Rectal smooth muscle tissue (tissue), 1 donor: Measurements from ENCODE around the gene NKX1-1.
"Not testable (repeated sequence)": the region's sequence is repeated elsewhere in the genome, so short reads cannot be mapped to it uniquely, and the experiment has no call there.

Experiments
- H3K27ac ChIP-seq: one replicate; pipeline ENCODE4 v1.7.0; 2013; ENCODE audit warnings: low read depth, low read length, inconsistent platforms
- H3K27me3 ChIP-seq: one replicate; pipeline ENCODE4 v1.7.0; 2013; ENCODE audit warnings: low read length; ENCODE audit not compliant: control insufficient read depth, insufficient read depth
- H3K36me3 ChIP-seq: one replicate; pipeline ENCODE4 v1.7.0; 2013; ENCODE audit warnings: low read length; ENCODE audit not compliant: control insufficient read depth, insufficient read depth
- H3K4me1 ChIP-seq: one replicate; pipeline ENCODE4 v1.7.0; 2013; ENCODE audit warnings: low read length; ENCODE audit not compliant: control insufficient read depth, insufficient read depth
- H3K4me3 ChIP-seq: one replicate; pipeline ENCODE4 v1.7.0; 2013; ENCODE audit warnings: low read length
- H3K9ac ChIP-seq: one replicate; pipeline ENCODE4 v1.7.0; 2013; ENCODE audit warnings: low read length

The NKX1-1 gene

DNA sequence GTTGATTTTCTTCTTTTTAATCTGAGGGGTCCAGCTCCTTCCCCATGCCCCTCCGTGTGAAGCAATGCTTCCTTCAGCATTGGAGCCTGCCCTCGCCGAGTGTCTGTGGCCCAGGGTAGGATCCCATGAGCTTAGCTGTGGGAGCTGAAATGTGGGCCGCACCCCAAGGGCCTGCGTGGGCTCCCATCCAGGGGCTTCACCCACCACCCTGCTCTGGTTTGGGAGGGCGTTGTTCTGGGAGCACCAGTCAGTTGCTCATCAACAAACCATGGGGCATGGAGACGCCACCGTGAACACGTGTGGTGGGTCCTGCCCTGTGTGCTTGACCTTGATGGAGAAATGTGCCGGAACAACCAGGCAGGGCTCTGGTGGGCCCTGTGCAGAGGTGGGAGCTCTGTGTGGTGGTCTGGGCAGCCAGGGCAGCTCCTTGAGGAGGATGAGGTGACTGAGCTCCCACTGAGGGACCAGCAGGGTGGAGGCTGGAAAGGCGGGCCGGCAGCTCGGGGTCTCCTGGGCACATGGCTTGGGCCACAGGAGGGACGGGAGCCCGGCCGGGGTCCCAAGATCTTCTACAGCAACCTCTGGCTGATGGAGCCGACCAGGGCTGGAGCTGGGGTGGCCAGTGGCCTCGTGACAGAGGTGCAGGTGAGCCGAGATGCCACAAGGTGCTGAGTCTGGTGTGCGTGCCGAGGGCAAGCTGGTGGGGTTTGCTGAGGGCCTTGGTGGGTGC, 39.6 kb upstream of the NKX1-1 start:
- Histone ChIP-seq H3K27ac (no peak overlapping the region), H3K27me3 (peaks cover 6% of the 10 kb centered on the region), H3K4me1 (no peaks in the 10 kb centered on the region)

DNA sequence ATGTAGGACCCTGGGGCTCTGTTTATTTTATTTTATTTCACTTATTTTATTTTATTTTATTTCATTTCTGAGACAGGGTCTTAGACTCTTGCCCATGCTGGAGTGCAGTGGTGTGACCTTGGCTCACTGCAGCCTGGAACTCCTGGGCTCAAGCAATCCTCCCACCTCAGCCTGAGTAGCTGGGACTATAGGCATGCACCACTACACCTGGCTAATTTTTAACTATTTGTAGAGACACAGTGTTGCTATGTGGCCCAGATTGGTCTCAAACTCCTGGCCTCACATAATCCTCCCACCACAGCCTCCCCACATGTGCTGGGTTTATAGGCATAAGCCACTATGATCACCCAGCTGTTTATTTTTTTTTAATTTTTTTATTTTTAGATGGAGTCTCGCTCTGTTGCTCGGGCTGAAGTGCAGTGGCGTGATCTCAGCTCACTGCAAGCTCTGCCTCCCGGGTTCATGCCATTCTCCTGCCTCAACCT, 37.5 kb upstream of the NKX1-1 start:
- H3K27me3 ChIP-seq, H3K4me3 ChIP-seq, H3K27ac ChIP-seq, H3K36me3 ChIP-seq, H3K4me1 ChIP-seq, H3K9ac ChIP-seq: not testable (repeated sequence)

More for the DNA sequence above, 39.6 kb upstream of the NKX1-1 start:
- no peak overlapping the region for H3K9ac ChIP-seq
- no peaks in the 10 kb centered on the region for H3K36me3 ChIP-seq
- H3K4me3 ChIP-seq: no peak overlapping the region

DNA sequence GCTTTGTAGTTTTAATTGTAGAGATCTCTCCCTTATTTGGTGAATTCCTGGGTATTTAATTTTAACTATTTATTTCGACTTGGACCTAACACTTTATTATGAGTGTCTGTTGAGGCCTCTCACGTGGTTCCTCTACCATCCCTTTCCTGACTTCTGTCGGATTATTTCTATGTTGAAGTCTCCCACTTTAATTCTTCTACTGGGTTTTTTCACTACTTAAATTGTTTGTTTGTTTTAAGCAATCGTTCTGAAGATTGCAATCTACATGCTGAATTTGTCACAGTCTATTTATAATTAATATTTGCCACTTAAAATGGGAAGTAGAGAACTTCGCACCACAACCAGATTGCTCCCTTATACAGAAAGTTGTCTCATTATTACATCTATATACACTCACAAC, 20.8 kb upstream of the NKX1-1 start:
- Histone ChIP-seq H3K4me3 (no peak overlapping the region), H3K36me3 (no peaks in the 10 kb centered on the region), H3K27ac (no peak overlapping the region), H3K9ac (no peak overlapping the region), H3K27me3 (no peaks in the 10 kb centered on the region), H3K4me1 (no peaks in the 10 kb centered on the region)

DNA sequence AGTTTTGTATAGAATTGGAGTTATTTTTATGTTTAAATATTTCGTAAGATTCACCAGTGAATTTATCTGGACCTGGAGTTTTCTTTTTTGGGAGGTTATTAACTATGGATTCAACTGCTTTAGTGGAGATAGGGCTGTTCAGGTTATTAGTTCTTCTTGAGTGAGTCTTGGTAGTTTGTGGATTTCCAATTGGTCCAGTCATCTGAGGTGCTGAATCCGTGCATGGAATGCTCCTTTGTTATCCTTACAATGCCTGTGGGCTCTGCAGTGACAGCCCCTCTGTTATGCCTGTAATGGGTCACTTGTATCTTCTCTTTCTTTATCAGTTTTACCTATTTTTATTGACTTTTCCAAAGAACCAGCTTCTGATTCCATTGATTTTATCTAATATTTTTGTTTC, 15.4 kb upstream of the NKX1-1 start:
- H3K4me1 ChIP-seq: no peaks in the 10 kb centered on the region
- no peak overlapping the region for H3K27ac ChIP-seq
- H3K9ac ChIP-seq: no peak overlapping the region
- H3K4me3 ChIP-seq: no peak overlapping the region
- H3K27me3 ChIP-seq: peaks cover 3% of the 10 kb centered on the region
- no peaks in the 10 kb centered on the region for H3K36me3 ChIP-seq

DNA sequence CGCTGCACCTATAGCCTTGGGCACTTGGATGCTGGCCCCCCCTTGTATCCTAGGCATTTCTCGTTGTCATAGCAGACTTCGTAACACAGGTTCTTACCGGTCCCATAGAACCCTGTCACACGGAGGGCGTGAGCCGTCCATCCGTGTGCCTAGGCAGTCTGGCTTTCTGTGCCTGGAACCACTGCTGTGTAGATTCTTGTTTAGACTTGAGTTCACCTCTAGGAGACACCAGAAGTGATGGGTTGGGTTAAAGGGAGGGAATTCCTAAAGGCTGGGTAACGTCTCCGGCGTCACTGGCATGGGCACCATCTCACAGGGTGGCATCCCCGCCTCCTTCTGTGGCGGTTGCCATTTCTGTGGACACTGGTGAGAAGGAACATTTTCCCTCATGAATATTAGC, 13.5 kb upstream of the NKX1-1 start:
- H3K4me3 ChIP-seq: no peak overlapping the region
- no peak overlapping the region for H3K27ac ChIP-seq
- no peaks in the 10 kb centered on the region for H3K36me3 ChIP-seq
- no peak overlapping the region for H3K9ac ChIP-seq
- peaks cover 12% of the 10 kb centered on the region for H3K27me3 ChIP-seq
- H3K4me1 ChIP-seq: no peaks in the 10 kb centered on the region

DNA sequence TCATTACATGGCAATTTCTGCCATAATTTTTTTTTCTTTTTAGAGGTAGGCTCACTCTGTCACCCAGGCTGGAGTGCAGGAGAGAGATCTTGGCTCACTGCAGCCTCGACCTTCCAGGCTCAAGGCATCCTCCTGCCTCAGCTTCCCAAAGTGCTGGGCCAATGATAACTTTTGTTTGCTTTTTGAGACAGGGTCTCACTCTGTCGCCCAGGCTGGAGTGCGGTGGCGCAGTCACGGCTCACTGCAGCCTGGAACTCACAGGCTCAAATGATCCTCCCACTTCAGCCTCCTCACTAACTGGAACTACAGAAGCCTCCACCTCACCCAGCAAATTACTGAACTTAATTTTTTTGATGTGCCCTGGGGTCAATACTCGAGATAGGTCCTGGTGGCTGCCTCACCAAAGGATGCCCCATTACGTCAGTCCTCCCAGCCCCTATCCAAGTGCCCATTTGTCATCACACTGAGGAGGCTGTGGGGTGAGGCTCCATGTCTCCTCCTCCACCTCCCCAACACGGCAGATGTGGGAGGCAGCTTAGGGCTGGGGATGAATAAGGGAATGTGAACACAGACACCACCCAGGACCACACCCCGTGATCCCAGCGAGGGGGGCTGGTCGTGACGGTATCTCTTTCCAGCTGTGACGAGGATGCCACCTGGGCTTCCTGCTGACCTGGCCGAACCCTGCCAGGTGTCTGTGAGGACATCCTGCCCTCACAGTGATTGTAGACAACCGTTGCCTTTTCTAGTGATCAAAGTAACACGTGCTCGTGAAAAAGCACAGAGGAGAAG, 12.4 kb upstream of the NKX1-1 start:
- no peak overlapping the region for H3K27ac ChIP-seq
- peaks cover 14% of the 10 kb centered on the region for H3K27me3 ChIP-seq
- no peaks in the 10 kb centered on the region for H3K4me1 ChIP-seq
- H3K9ac ChIP-seq: no peak overlapping the region
- H3K36me3 ChIP-seq: no peaks in the 10 kb centered on the region
- no peak overlapping the region for H3K4me3 ChIP-seq

DNA sequence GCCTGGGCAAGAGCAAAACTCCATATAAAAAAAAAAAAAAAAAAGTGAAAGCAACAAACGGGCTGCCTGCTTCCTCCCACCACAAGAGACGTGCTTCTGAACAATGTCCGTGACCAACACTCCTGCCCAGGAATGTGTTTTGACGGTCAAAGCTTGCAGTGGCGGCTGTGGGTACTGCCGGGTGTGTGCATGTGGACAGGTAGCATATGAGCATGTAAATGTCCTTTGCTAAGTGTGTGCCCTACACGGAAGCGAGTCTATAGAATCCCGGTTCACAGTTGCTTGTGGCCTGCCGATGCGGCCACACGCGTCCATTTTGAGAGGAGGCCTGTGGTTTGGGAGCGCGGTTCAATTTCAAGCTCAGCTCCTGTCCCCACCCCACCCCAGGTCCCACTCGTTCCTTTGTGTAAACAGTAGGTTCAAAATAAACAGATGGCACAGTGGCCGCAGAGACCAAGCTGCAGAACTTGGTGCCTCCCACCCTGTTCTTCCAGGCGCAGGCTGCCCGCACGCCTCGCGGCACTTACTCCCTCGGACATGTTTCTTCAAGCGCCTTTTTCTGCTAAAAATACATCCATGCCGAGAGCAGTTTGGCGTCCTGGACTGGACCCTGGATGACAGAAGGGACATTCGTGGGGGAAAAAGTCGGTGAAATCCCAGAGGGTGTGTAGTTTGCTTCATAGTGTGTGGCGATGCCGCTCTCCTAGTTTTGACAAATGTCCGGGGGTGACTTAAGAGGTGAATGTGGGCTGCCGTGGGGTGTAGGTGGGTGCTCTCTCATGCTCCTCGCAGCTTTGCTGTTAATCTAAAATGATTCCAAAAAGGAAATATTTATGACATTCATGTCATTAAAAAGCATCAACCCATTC, 11.5 kb upstream of the NKX1-1 start:
- peaks cover 21% of the 10 kb centered on the region for H3K27me3 ChIP-seq
- no peaks in the 10 kb centered on the region for H3K4me1 ChIP-seq
- no peaks in the 10 kb centered on the region for H3K36me3 ChIP-seq
- no peak overlapping the region for H3K4me3 ChIP-seq
- no peak overlapping the region for H3K9ac ChIP-seq
- H3K27ac ChIP-seq: no peak overlapping the region

DNA sequence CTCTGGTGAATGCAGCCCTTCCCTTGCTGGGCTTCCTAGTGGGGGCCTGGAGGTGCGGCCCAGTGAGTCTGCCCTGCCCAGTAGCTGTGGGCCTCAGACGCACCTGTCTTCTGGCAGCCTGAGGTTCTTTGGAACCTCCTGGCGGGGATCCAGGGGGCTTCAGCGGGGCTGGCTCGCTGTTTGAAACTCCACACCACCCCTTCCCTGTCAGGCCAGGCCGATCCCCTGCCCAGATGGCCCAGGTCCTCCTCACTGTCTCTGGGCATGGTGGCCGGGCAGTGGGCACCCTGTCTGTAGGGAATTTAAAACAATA, 10.7 kb upstream of the NKX1-1 start:
- Histone ChIP-seq H3K27ac (no peak overlapping the region), H3K4me1 (no peaks in the 10 kb centered on the region), H3K9ac (no peak overlapping the region), H3K27me3 (peaks cover 26% of the 10 kb centered on the region), H3K36me3 (no peaks in the 10 kb centered on the region), H3K4me3 (no peak overlapping the region)

DNA sequence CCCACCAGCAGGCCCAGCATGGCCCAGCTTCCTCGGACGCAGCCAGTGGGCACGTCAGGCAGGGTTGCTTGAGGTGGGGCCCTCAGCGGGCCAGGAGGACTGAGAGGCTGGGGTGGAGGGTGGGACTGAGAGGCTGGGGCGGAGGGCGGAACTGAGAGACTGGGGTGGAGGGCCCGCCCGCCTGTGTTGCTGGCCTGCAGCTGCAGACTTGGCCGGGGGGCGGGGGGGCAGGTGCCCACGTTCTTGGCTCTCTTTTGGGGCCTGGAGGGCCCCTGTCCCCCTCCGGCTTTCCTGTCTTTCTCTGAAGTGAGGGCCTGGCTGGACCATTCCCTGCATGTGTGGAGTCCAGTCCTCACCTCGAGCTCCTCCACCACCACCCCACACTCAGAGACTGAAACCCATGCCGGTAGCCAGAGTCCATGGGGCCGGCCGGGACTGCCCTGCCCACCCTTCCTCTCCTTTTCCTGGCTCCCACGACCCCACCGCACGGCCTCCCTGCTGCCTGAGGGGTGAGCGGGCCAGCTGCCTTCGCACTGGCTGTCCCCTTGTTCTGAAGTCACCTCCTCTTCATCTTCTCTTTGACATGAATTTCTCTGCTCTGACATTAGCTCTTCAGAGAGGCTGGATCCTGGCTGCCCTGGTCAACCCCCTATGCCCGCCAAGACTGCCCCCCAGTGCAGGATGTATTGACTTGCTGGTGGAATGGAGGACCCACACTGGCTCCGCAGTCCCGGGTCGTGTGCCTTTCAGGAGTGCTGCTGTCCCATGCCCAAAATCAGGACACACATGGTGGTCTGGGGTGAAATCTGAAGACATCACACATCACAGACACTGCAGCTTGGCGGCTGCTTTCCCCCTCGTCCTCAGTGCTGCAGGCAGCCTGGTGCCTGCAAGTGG, 10.1 kb upstream of the NKX1-1 start:
- H3K4me3 ChIP-seq: no peak overlapping the region
- H3K4me1 ChIP-seq: no peaks in the 10 kb centered on the region
- no peak overlapping the region for H3K27ac ChIP-seq
- H3K36me3 ChIP-seq: no peaks in the 10 kb centered on the region
- H3K9ac ChIP-seq: no peak overlapping the region
- peaks cover 27% of the 10 kb centered on the region for H3K27me3 ChIP-seq

DNA sequence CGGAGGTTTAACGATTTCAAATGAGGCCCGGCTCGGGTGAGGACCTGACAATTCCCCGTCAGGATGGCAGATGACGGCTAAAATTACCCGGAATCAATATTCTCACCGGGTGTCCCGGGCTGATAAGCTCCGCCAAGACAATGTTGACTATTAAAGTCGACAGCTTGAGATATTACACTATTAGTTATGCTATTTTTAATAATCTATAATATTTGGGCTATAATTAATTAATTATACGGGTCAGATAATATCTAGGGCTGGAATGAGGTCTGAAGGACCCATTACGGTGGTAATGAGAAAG, 9.4 kb upstream of the NKX1-1 start:
- H3K4me3 ChIP-seq: no peak overlapping the region
- H3K9ac ChIP-seq: no peak overlapping the region
- H3K27ac ChIP-seq: no peak overlapping the region
- no peaks in the 10 kb centered on the region for H3K4me1 ChIP-seq
- H3K36me3 ChIP-seq: no peaks in the 10 kb centered on the region
- H3K27me3 ChIP-seq: peaks cover 27% of the 10 kb centered on the region

DNA sequence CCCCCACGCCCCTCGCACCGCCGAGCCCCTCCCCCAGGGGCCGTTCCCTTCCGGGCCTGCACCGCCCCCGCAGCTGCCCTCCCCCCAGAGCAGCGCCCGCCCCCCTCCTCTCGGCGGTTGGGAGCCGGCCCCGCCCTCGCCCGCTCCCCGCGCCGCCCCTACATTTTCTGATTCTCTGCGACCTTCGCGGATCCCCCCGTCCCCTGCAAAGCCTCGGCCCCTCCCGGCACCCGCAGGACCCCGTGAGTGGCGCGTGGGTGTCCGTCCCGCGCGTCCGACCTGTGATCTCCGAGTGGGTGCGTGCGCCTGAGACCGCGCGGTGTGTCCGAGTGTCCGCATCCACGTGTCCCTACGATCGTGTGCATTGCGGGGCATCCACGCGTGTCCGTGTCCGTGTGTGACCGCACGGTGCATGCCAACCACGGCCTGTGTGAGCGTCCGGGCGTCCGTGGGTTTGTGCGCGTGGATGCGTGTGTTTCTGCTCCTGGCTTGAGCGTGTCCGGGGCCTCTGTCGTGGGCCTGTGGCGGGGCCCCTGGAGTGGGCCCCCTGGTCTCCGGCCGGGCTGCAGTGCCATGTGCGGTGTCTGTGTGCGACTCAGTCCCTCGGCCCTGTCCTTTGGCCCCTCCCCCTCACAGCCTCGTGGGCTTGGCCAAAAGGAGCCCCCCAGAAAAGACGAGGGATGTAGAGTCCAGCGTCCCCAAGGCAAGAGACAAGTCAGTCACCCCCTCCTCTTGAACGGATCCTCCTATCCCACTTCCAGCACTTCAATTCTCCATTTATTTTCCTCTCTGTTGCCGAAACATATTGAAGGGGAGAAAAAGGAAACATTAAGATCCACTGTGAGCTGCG, 8.8 kb upstream of the NKX1-1 start:
- no peak overlapping the region for H3K4me3 ChIP-seq
- no peaks in the 10 kb centered on the region for H3K4me1 ChIP-seq
- peaks cover 27% of the 10 kb centered on the region for H3K27me3 ChIP-seq
- no peaks in the 10 kb centered on the region for H3K36me3 ChIP-seq
- no peak overlapping the region for H3K27ac ChIP-seq
- H3K9ac ChIP-seq: no peak overlapping the region
